ENCODE measurements around the gene DCST1.

DNA sequence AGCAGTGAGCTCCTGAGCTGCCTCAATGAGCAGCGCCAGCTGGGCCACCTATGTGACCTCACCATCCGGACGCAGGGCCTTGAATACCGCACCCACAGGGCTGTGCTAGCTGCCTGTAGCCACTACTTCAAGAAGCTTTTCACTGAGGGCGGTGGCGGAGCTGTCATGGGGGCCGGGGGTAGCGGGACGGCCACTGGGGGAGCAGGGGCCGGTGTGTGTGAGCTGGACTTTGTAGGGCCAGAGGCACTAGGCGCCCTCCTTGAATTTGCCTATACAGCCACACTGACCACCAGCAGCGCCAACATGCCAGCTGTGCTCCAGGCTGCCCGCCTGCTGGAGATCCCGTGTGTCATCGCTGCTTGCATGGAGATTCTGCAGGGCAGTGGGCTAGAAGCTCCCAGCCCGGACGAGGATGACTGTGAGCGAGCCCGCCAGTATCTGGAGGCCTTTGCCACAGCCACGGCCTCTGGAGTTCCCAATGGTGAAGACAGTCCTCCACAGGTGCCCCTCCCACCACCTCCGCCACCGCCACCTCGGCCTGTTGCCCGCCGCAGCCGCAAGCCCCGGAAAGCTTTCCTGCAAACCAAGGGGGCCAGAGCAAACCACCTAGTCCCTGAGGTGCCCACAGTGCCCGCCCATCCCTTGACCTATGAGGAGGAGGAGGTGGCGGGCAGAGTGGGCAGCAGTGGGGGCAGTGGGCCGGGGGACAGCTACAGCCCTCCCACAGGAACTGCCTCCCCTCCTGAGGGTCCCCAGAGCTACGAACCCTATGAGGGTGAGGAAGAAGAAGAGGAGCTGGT lies 18.7 kb upstream of the DCST1 start:
- no peak for TF ChIP-seq EZH2 (IDR thresholded peaks at IDR 0.05; ENCODE audit: insufficient read depth, poor library complexity, severe bottlenecking)
- TF ChIP-seq EZH2phosphoT487 (IDR thresholded peaks at IDR 0.05; ENCODE audit: insufficient read depth, low read depth), result no peak

Measured in GM23248 (cell line).